Keratinocyte (primary cell): ENCODE results near the gene KLF7.

Source experiments
- EZH2 ChIP-seq: IDR thresholded peaks from one replicate; pipeline ENCODE4 v1.6.1; 2012; ENCODE audit warnings: inconsistent platforms, mild to moderate bottlenecking, low read length, moderate library complexity
- TF ChIP-seq, protein P1 (sequence below), 3 experiments: IDR thresholded peaks in 1 of 3; conservative IDR thresholded peaks in 1 of 3; optimal IDR thresholded peaks in 1 of 3; 2 replicates in 2 of 3; 3 replicates in 1 of 3; pipeline versions ENCODE3 to v1.5.1; 2011; ENCODE audit warnings: low read length in 3 of 3, mild to moderate bottlenecking in 3 of 3, moderate library complexity in 2 of 3, control low read depth in 1 of 3, inconsistent platforms in 1 of 3; ENCODE audit not compliant: insufficient read depth in 2 of 3; ENCODE audit errors: extremely low read depth in 1 of 3

DNA sequence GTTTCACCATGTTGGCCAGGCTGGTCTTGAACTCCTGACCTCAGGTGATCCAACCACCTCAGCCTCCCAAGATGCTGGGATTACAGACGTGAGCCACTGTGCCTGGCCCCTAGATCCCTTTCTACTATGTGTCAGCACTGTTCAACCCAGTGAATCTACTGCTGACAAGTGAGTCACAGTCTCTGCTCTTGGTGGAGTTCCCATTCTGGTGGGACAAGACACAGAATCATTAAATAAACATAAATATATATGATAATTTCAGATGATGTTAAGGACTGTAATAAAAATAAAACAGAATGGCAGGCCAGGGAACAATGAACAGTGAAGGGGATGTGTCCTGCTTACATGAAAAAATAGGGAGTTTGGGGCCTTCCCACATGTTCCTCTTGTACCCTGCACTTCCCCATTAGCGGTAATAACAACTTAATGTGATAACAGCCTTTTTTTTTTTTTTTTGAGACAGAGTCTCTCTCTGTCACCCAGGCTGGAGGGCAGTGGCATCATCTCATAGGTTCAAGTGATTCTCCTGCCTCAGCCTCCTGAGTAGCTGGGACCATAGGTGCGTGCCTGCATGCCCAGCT, 114.3 kb downstream of the KLF7 start:
- TF ChIP-seq, protein P1, sequence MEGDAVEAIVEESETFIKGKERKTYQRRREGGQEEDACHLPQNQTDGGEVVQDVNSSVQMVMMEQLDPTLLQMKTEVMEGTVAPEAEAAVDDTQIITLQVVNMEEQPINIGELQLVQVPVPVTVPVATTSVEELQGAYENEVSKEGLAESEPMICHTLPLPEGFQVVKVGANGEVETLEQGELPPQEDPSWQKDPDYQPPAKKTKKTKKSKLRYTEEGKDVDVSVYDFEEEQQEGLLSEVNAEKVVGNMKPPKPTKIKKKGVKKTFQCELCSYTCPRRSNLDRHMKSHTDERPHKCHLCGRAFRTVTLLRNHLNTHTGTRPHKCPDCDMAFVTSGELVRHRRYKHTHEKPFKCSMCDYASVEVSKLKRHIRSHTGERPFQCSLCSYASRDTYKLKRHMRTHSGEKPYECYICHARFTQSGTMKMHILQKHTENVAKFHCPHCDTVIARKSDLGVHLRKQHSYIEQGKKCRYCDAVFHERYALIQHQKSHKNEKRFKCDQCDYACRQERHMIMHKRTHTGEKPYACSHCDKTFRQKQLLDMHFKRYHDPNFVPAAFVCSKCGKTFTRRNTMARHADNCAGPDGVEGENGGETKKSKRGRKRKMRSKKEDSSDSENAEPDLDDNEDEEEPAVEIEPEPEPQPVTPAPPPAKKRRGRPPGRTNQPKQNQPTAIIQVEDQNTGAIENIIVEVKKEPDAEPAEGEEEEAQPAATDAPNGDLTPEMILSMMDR (optimal IDR thresholded peaks at IDR 0.05 in 1 of 3, IDR thresholded peaks at IDR 0.05 in 1 of 3, conservative IDR thresholded peaks at IDR 0.05 in 1 of 3; ENCODE audit: extremely low read depth in 1 of 3, insufficient read depth in 2 of 3, low read length in 3 of 3) = no peak
- no peak for TF ChIP-seq EZH2
